HG03159 (cell line): ENCODE measurements around the gene NRBF2.

Experiments used
- ATAC-seq: cut with Tn5 transposase; IDR thresholded peaks from one replicate; pipeline ENCODE4 v1.9.1; 2021; ENCODE audit warnings: mild to moderate bottlenecking, moderate library complexity; ENCODE audit not compliant: unreplicated experiment

NRBF2 gene

DNA sequence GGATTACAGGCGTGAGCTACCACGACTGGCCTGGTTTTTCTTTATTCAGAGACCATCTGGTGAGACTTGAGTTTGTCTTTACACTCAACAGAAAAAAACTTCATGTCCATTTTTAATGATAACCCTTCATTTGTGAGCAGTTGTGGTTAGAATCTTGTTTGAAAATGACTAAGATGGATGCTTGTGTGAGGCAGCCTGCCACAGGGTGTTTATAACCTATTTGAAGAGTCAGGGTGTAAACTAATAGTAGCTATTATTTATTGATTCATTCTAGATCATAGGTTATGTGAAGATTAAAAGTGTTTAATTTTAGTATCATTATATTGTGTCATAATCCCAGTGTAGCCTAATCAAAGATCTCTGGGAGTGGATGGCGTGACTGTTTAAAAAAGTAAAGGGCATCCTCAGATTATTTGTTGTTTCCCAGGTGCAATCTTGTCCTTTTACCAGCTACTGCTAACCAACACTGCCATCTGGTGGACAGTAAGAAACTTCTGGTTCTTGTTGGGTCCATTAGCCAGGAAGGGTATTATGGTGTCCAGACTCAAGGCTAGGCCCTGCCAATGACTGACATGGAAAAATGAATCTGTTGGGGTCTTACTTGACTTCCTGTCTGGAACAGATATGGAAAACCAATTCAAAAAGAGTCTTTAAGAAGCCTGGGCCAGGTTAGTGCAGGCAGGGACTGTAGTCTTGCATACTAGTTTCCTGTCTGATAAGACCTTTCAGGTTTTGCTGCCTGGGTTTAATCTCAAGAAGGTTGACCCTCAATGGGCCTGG, 24.9 kb downstream of the NRBF2 start:
- ATAC-seq: peak; percentile 76

DNA sequence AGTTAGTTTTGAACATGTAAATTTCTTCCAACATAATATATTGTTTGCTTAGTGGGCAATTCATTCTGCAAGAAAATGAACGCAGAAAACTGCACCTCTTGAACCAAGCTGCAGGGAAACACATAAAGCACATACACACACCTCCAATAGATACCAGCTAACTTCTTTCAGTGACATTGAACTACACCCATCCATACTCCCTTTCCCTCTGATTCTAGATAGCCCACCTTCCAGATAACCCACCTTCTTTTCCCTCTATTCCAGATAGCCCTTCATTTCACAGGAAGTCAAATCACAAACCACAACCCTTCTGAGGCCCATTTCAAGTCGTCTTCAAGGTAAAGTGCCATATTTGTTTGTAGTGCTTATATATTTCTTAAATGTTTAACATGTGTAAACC, 28.5 kb downstream of the NRBF2 start:
- no peak for ATAC-seq

DNA sequence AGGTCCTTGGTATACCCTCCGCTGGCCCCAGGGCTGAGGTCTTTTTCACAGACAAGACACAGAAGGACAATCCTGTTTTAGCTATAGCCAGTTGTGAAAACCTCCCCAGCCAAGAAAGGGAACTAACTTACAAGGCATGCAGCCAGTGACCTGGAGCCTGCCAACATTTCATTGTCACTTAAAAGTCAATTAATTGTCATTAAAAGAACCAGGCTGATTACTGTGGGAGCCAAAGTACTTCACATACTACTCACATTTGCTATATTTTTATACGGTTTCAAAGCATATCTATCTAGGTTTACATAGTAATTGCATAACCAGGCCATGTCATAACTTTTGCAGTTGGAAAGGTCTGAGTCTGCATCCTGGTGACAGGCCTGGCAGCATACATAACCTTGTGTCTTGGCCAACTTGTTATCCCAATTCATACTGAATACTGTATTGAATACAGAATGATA, 31.1 kb downstream of the NRBF2 start:
- no peak for ATAC-seq

DNA sequence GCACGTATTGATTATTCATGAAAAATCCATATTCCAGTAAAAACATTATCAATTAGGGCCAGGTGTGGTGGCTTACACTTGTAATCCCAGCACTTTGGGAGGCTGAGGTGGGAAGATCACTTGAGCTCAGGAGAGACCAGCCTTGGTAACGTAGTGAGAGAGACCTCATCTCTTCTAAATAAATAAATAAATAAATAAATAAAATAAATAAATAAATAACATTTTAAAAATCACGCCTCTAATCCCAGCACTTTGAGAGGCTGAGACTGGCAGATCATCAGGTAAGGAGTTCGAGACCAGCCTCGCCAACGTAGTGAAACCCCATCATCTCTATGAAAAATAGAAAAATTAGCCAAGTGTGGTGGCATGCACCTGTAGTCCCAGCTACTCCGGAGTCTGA, 32.1 kb downstream of the NRBF2 start:
- ATAC-seq: no peak

DNA sequence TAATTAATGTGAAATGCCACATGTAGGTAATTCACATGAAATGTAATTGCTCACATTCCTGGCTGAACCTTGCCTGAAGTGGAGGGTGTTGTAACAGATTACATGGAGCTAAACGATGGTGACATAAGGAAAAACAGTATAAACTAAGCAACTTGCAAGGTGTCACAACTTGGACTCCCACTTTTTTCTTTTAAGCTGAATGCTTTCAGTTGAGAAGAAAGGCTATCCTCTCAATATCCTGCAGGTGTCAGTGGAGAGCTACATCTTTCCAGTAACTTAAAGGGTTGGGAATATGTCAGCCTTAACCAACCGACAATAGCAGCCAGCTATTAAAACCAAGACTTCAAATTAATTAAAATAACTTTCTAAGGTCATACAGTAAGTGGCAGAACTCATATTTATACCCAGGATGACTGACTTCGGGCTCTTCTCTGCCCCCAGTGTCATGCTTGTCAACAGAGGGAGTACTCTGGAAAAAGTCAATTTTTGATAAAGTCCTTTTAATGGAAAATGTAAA, 33.7 kb downstream of the NRBF2 start:
- ATAC-seq: peak; percentile 48

DNA sequence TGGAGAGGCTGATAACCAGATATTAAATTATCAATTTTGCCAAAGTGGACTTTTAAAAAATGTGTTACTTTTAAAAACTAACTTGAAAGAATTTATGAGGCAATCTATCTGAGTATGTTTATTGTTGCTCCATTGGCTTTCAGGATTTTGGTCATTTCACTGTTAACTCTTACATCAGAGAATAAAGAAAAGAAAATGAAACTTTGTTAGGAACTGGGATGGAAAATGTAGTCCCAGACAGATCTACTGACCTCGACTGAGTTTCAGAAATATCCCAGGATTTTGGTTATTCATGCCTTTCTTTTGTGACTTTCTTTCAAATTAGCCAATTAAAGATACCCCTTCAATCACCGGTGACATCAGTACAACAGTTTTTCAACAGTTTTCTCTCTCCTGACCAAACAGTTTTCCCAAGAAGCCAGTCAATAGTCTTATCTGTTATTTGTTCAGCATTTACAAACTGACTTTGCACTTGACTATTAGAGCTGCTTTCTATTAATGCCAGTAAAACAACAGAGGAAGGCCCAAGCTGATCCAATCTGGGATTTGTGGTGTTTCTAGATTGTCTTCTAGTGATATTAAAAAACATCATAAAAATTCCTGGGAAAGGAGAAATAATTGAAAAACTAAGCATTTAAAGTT, 35.8 kb downstream of the NRBF2 start:
- no peak for ATAC-seq

DNA sequence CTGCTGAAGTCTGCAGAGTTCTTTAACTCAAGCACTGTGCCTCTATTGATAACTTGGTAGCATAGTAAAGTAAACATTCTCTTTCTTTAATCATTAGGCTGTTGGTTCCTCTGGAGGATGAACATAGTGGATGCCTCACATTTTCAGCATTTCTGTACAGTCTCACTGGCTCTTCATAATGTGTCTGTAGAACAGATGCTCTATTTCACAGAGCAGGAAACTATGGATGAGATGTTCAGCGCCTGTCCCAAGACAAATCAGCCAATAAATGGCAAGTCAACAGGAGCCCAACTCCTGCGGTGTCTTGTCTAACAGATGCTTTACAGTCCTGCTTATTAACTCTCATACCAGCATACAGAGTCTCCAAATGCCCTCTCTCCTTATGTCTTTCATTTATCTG, 36.5 kb downstream of the NRBF2 start:
- ATAC-seq: no peak

DNA sequence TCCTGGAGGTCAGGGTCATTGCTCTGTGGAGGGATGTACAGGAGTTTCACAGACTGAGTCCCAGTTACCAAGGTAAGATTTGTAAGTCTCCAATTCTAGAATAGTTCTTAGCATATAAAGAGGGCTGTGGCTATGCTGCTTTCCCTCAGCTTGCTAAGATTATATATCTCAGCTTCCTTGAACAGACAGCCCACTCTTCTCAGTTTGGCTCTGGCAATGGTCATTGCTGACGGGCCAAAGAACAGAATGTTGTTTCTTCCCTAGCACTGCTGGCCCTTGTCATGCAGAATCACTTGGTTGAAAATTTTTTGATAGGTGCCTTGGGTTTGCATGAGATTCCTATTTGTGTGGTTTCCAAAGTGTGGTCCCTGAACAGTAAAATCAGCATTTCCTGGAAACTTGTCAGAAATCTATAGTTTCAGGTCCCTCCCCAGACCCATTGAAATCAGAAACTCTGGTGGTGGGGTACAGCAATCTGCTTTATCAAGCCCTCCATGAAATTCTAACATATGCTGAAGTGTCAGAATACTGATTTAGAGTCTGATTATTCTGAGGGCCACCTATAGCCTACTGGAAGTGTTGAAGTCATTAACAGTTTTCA, 38.2 kb downstream of the NRBF2 start:
- ATAC-seq: no peak

DNA sequence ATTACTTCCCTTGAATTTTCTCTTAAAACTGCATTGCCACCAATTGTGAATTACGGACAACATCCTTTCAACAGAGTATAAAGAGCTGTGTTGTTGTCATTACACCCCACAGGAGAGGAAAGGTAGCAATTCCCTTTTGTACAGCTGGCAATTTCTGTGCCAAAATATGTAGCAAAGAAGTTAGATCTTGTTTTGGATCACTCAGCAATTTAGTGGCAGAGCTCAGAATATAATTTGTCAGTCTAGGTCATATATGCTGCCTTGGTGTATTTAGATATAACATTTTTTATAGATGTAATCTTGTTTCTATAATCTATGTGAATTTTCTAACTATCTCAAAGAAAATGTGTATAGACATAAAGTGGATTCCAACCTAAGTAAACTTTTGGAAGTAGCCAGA, 38.8 kb downstream of the NRBF2 start:
- ATAC-seq: no peak

DNA sequence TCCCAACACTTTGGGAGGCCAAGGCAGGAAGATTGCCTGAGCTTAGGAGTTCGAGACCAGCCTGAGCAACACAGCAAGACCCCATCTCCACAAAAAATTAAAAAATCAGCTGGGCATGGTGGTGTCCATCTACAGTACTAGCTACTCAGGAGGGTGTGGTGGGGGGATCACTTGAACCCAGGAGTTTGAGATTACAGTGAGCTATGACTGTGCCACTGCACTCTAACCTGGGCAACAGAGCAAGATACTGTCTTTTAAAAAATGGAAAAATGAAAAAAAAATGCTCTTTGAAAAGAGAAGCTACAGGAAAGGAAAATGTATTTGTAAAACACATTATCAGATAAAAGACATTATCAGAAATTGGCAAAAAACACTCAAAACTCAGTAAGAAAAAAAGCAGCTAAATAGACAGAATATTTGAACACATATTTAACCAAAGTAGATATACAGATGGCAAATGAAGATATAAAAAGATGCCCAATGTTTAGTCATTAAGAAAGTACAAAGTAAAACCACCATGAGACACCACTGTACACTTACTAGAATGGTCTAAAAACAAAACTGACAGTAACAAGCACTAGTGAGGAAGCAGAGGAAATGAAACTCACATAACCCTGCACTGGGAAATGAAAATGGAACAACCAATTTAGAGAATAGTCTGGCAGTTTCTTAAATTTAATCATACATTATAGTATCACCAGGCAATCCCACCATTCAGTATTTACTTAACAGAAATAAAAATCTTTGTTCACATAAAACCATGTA, 40.5 kb downstream of the NRBF2 start:
- ATAC-seq: peak; percentile 99

DNA sequence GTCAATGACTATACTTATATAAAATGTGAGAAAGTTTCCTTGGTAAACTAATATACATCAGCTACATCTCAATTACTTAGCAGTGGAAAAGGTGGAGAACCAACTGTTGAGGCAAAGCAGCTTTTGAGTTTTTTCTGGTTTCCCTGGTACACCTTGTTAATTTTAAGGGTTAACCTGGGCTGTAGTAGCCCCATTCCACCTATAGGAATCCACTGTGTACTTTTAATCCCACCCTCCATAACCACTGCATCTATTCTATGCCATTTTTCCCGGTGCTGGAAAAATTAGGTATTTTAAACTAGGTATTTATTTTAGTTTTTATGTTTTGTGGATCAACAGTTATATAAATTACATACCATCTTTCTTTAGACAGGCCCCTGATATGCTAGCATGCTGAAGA, 42.4 kb downstream of the NRBF2 start:
- ATAC-seq: no peak

DNA sequence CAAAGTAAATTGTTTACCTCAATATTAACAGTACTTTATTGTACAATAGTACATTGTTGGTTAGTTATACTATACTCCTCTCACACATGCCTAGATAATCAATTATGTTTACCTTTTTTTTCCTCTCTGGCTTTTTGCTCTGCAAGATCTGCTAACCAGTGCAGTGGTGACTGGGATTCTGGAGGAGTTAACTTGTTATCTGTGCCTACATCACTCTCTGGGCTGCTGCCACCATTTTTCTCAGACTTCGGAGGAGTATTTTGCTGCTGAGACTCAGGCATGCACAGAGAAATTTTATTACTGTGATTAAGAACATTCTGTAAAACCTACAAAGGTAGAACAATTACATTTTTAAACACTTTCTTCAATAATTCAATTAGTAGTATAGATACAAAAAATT, 59.7 kb downstream of the NRBF2 start:
- no peak for ATAC-seq

DNA sequence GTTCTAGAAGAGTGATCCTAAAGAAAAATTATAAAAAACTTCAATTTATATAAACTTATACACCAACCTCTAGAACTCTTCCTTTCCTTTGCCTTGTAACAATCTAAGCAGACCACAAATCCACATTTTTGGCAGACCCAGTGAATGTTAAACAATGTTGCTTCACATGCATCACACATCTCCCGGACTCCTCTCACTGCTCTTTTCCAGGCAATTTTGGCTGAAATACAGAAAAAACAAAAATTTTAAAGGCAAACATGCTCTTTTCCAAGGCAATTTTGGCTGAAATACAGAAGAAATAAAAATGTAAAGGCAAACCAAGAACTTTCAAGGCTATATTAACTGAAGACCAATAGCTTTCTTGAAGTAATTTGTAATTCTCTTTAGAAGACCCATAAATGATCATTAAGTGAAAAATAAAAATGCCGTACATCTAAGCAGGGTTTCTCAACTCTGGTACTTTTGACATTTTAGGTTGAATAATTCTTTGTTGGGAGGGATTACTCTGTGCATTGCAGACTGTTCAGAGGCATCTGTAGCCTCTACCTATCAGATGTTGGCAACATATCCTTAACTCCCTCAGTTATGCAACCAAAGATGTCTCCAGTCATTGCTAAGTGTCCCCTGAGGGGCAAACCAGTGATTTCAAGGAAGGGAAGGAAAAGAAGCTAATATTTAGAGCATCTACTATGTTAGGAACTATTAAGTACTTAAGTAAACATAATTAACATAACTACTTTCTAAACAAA, 64.4 kb downstream of the NRBF2 start:
- ATAC-seq: no peak

DNA sequence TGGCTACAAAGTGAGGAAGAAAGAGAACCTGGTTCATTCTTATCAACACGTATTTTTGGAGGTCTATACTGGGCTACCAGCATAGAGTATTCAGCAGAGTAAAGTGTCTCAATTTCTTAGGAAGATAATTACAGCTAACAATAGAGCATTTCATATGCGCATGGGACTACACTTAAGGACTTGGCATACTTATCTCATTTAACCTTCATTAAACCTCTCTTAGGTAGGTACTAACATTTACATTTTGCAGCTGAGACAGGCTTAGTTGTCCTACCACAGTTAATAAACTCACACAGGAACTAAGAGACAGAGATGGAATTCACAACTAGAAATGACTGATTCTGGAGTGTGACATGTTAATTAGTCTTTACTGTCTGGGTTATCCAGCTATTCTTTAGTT, 66.6 kb downstream of the NRBF2 start:
- ATAC-seq: no peak

DNA sequence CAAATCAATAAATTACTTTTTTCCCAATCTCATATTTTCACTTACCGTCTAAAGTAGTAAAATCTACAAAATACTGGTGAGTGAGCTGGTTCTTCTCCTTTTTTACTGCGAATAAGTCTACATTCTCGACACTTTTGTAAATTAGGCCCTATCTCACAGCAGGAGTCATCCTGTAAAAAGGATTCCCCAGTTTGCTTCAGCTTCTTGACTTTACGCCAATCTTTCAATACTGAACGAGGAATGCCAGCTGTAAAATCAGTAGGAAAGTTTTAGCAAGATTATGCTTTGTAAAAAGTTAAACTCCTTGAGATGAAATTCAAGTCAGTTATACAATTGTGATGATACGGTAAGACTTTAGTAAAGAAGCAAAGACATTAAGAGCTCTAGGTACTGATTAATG, 67.3 kb downstream of the NRBF2 start:
- no peak for ATAC-seq

DNA sequence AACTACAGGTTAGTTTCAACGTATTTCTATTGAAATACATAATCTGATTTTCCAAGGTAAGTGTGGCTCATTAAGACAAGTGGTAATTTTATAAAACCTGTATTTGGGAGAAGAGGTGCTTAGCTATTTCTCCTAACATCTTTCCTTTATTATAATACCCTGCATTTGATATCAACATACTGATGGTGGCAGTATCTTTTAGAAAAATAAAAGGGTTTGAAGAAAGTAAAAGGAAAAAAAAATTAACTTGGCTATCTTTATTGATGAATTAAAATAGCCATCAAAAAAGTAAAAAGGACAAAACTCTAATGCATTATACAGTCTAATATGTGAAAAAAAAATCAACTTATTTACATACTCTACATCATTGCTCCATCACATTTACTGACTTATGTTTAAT, 68.0 kb downstream of the NRBF2 start:
- no peak for ATAC-seq
